ENCODE results near the gene RPLP1.

Gene RPLP1

DNA sequence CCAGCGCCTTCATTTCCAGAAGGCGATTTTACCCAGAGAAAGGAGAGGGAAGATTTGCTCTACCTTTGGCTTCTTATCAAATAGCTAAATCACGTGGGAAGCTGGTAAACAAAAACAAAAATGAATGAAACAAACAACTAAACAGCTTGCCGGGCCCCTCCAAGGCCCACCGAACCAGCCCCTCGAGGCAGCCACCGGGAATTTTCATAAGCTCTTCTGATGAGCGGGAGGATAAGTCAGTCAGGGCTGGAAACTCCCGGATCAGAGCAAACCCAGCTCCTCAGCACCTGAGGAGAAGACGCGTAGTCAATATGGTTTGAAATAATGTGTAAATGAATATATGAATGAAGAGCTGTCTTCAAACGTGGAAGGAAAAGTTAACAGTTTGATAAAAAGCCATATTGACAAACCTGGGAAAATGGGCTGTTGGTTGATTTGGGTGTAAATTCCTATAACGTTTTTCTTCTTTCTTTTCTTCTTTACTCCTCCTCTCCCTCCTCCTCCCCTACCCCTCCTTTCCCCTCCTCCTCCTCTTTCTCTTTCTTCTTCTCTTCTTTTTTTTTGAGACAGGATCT, 10.7 kb downstream of the RPLP1 start:
- TF ChIP-seq, protein P1, sequence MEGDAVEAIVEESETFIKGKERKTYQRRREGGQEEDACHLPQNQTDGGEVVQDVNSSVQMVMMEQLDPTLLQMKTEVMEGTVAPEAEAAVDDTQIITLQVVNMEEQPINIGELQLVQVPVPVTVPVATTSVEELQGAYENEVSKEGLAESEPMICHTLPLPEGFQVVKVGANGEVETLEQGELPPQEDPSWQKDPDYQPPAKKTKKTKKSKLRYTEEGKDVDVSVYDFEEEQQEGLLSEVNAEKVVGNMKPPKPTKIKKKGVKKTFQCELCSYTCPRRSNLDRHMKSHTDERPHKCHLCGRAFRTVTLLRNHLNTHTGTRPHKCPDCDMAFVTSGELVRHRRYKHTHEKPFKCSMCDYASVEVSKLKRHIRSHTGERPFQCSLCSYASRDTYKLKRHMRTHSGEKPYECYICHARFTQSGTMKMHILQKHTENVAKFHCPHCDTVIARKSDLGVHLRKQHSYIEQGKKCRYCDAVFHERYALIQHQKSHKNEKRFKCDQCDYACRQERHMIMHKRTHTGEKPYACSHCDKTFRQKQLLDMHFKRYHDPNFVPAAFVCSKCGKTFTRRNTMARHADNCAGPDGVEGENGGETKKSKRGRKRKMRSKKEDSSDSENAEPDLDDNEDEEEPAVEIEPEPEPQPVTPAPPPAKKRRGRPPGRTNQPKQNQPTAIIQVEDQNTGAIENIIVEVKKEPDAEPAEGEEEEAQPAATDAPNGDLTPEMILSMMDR (conservative IDR thresholded peaks at IDR 0.05; ENCODE audit: low read depth) = no peak
- peak overlapping the region; percentile 90 for H3K27ac ChIP-seq
- no peak for DNase-seq (ENCODE audit: low spot score)
- POLR2A ChIA-PET (ENCODE audit: low non-redundant PET) = interaction anchor here (1.9 kb wide), 1 partner anchor 11 kb away, joined by 21 read pairs; the partner anchor contains the start of gene RPLP1
- CTCF ChIA-PET = interaction anchor here (0.6 to 1.5 kb wide), 5 partner anchors 9 to 1688 kb away, joined by 3 to 5 read pairs (median 4); no protein-coding TSS in a partner anchor

DNA sequence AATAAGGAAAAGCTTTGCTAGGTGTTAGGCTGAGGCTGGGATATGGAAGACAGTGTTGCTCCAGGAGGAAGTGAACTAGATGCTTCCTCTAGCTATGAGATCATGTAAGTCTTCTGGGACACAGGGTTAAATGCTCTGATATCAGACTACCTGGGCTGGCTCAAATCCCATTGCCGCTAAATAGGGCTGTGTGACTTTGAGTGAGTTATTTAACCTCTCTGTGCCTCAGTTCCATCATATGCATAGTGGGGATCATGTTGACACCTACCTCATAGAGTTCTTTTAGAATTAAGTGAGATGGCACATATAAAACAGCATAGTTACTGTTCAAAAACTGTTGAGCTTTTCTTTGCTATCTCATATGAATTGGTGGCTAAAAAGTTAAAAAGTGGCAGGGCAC, 12.6 kb downstream of the RPLP1 start:
- TF ChIP-seq, protein P1 (conservative IDR thresholded peaks at IDR 0.05; ENCODE audit: low read depth) = no peak
- CTCF ChIA-PET = interaction anchor here (0.6 to 0.7 kb wide), 3 partner anchors 138 to 676 kb away, joined by 3 read pairs; no protein-coding TSS in a partner anchor
- no peak for DNase-seq (ENCODE audit: low spot score)
- POLR2A ChIA-PET (ENCODE audit: low non-redundant PET) = no interaction called here
- peak overlapping the region; percentile 63 for H3K27ac ChIP-seq

DNA sequence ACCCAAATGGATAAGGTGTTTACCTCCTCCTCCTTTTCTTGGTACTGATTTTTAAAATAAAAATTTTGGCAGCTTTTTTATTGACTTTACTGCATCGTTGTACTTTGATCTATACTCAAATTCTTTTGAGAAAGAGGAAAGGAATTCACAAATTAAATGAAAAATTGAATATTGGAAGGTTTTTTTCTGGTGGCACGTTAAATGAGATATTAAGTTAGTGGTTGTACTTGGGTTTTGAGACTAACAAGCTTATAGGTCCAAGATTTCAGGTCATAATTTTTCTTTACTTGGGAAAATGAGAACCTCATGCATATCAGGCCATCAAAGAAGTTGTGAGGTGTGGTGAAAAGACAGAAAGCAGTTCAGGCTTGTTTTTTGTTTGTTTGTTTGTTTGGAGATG, 14.1 kb downstream of the RPLP1 start:
- H3K27ac ChIP-seq = no peak overlapping the region
- no peak for DNase-seq (ENCODE audit: low spot score)
- TF ChIP-seq, protein P1 (conservative IDR thresholded peaks at IDR 0.05; ENCODE audit: low read depth) = no peak
- ChIA-PET CTCF (interaction anchor here (0.6 kb wide), 1 partner anchor 1418 kb away, joined by 4 read pairs; no protein-coding TSS in a partner anchor), POLR2A (ENCODE audit: low non-redundant PET) (no interaction called here)

DNA sequence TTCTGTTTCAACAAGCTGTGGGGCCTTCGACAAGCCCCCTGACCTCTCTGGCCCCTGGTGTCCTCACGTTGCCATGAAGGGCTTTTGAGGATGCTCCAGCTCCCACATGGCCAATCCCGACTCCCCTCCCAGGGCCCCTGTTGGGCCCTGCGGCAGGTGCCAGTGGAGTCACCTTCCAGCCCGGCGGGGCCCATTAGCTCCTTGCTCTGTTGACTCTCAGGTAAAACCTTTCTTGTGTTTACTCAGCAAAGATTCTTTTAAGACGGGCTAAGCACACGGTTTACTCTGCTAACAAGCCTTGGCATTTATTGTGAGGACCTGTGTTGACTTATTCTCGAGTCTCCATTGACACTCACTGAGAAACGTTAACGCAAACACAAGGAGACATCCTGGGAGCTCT, 15.0 kb downstream of the RPLP1 start:
- peak overlapping the region; percentile 72 for H3K27ac ChIP-seq
- ChIA-PET POLR2A (ENCODE audit: low non-redundant PET) (no interaction called here), CTCF (interaction anchor here (0.6 to 0.7 kb wide), 2 partner anchors 408 to 1410 kb away, joined by 3 read pairs; no protein-coding TSS in a partner anchor)

DNA sequence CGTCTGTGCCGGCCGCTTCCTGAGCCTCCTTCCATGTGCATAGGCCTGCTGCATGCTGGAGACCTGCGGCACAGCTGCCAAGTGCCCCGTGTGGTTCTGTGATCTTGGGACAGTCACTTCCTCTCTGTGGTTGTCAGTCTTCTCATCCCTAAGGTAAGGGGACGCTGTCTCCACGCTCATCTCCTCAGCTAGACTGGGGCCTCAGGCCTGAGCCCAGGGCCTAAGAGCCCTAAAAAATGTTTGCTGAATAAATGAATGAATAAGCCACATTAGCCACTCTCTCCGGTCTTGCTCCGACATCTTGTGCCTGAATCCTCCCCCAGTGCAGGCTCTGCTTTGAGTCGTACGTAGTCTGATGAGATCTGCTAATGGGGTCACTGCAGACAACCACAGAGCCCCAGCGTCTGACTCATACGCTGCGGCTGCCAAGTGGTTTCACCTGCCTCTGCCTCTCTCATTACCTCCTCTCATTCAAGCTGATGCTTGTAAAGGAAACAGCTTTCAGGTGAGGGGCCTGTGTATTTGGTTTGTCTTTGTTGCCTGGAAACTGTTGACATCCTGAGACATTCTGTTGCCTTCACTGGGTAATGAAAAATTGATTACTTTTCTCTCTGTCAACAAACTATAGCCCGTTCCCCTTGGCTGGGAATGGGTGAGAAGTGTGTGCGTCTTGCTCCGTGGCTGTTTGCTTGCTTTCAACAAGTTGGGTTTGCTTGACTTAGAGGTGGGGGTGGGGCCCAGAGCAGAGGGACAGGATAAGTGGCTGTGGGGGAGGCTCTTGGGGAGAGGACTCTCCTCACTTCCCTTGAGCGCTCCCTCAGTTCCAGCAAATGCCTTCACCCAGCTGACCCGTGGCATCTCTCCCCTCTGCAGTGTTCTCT, 15.9 kb downstream of the RPLP1 start:
- DNase-seq (ENCODE audit: low spot score) = peak; percentile 93
- CTCF ChIA-PET = interaction anchor here (0.6 to 0.7 kb wide), 2 partner anchors 409 to 1410 kb away, joined by 3 read pairs; no protein-coding TSS in a partner anchor
- POLR2A ChIA-PET (ENCODE audit: low non-redundant PET) = no interaction called here
- peak overlapping the region; percentile 72 for H3K27ac ChIP-seq
- TF ChIP-seq, protein P1 (conservative IDR thresholded peaks at IDR 0.05; ENCODE audit: low read depth) = no peak

More for the DNA sequence above, 15.0 kb downstream of the RPLP1 start:
- DNase-seq (ENCODE audit: low spot score) = no peak
- TF ChIP-seq, protein P1 (conservative IDR thresholded peaks at IDR 0.05; ENCODE audit: low read depth) = no peak

DNA sequence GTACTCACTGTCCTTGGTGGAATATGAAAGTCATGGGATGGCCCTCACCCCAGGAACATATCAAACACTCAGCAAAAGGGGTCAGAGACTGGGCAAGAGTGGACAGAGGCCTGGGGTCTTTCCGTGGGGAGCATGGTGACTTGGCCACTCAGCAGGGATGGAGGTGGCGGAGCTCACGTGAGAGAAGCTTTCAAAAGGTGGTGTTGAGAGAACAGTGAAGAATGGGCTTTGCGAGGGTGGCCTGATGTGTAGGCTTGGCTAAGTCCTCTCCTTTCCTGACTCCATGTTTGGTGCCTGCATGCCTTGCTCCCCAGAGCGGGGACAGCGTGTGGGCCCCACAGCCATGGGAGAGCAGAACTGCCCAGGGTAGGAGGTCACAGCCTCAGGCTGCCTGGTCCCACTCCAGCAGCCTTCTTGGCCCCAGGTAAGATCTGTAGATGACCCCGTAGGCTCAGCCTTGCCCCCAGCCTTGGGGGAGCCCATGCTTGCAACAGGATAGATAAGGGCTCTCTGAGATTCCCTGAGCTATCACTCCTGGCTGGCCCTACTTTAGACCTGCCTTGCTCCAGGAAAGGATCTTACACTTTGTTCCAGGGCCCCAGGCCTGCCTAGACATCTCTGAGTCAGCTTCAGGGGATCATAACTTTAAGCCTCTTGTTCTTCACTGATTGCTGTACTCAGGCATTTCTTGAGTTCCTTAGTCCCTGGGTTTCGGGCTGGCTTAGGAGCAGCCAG, 17.0 kb downstream of the RPLP1 start:
- TF ChIP-seq, protein P1 (conservative IDR thresholded peaks at IDR 0.05; ENCODE audit: low read depth) = no peak
- peak; percentile 50 for DNase-seq (ENCODE audit: low spot score)
- CTCF ChIA-PET = no interaction called here
- H3K27ac ChIP-seq = peak overlapping the region; percentile 38
- POLR2A ChIA-PET (ENCODE audit: low non-redundant PET) = no interaction called here

All from RWPE1 (cell line).